ENCODE results near the gene URAD.
"Not testable (repeated sequence)": the region's sequence is repeated elsewhere in the genome, so short reads cannot be mapped to it uniquely, and the experiment has no call there.

URAD gene

DNA sequence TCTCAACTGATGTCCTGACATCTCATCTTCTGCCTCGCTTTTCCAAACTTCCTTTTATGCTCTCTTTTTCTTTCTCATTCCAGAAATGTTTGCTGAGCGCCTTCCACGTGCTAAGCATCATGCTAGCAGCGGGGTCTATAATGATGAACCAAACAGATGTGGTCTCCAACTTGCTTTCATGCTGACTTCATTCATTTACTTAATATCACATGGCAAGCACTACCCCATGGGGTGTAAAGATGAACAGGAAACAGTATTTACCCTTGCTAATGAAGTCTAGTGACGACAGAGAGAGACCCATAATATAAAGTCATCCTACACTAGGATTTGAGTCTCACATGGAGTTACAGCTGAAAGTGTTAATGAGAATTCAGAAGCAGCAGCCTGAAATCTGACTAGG lies 21.6 kb upstream of the URAD start:
- H3K27me3 ChIP-seq (ENCODE audit: insufficient read depth, low read length, poor library complexity, severe bottlenecking): no peaks in the 10 kb centered on the region

DNA sequence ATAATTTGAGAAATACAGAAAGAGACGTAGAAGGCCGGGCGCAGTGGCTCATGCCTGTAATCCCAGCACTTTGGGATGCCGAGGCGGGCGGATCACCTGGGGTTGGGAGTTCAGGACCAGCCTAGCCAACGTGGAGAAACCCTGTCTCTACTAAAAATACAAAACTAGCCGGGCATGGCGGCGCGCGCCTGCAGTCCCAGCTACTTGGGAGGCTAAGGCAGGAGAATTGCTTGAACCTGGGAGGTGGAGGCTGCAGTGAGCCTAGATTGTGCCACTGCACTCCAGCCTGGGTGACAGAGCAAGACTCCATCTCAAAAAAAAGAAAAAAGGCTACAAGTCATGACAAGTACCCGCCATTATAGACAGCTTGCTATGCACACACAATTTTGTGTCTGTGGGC lies 16.5 kb upstream of the URAD start:
- H3K4me3 ChIP-seq (ENCODE audit: low read length, poor library complexity, severe bottlenecking); H3F3A ChIP-seq (ENCODE audit: low read depth); H3K36me3 ChIP-seq (ENCODE audit: insufficient read depth, low read length); H3K9me3 ChIP-seq (ENCODE audit: insufficient read depth, low read depth, low read length); H3K9me2 ChIP-seq (replicated peaks; ENCODE audit: low read depth, low read length); H3K79me2 ChIP-seq (ENCODE audit: insufficient read depth, low read length); H3K27me3 ChIP-seq (ENCODE audit: insufficient read depth, low read length, poor library complexity, severe bottlenecking); H3K4me2 ChIP-seq (ENCODE audit: low read depth, low read length, poor library complexity, severe bottlenecking); H3K4me1 ChIP-seq (ENCODE audit: insufficient read depth, low read length, poor library complexity, severe bottlenecking); H2AFZ ChIP-seq (ENCODE audit: low read length); H3K9ac ChIP-seq (ENCODE audit: low read depth, low read length, poor library complexity, severe bottlenecking); H4K20me1 ChIP-seq (ENCODE audit: insufficient read depth, low read length, poor library complexity, severe bottlenecking): not testable (repeated sequence)

More for the DNA sequence above, 21.6 kb upstream of the URAD start:
- Histone ChIP-seq H3K9me2 (replicated peaks; ENCODE audit: low read depth, low read length) (no peaks in the 10 kb centered on the region), H4K20me1 (ENCODE audit: insufficient read depth, low read length, poor library complexity, severe bottlenecking) (no peaks in the 10 kb centered on the region), H3K36me3 (ENCODE audit: insufficient read depth, low read length) (no peaks in the 10 kb centered on the region), H3K79me2 (ENCODE audit: insufficient read depth, low read length) (no peaks in the 10 kb centered on the region), H3K9ac (ENCODE audit: low read depth, low read length, poor library complexity, severe bottlenecking) (no peak overlapping the region), H3F3A (ENCODE audit: low read depth) (no peaks in the 10 kb centered on the region), H3K9me3 (ENCODE audit: insufficient read depth, low read depth, low read length) (no peaks in the 10 kb centered on the region), H2AFZ (ENCODE audit: low read length) (no peak overlapping the region), H3K4me1 (ENCODE audit: insufficient read depth, low read length, poor library complexity, severe bottlenecking) (no peaks in the 10 kb centered on the region), H3K4me3 (ENCODE audit: low read length, poor library complexity, severe bottlenecking) (no peak overlapping the region), H3K4me2 (ENCODE audit: low read depth, low read length, poor library complexity, severe bottlenecking) (no peak overlapping the region)
- TF ChIP-seq EZH2phosphoT487 (IDR thresholded peaks at IDR 0.05; ENCODE audit: borderline replicate concordance): no peak
- TF ChIP-seq, protein P1, sequence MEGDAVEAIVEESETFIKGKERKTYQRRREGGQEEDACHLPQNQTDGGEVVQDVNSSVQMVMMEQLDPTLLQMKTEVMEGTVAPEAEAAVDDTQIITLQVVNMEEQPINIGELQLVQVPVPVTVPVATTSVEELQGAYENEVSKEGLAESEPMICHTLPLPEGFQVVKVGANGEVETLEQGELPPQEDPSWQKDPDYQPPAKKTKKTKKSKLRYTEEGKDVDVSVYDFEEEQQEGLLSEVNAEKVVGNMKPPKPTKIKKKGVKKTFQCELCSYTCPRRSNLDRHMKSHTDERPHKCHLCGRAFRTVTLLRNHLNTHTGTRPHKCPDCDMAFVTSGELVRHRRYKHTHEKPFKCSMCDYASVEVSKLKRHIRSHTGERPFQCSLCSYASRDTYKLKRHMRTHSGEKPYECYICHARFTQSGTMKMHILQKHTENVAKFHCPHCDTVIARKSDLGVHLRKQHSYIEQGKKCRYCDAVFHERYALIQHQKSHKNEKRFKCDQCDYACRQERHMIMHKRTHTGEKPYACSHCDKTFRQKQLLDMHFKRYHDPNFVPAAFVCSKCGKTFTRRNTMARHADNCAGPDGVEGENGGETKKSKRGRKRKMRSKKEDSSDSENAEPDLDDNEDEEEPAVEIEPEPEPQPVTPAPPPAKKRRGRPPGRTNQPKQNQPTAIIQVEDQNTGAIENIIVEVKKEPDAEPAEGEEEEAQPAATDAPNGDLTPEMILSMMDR (conservative IDR thresholded peaks at IDR 0.05; ENCODE audit: low read length): no peak

DNA sequence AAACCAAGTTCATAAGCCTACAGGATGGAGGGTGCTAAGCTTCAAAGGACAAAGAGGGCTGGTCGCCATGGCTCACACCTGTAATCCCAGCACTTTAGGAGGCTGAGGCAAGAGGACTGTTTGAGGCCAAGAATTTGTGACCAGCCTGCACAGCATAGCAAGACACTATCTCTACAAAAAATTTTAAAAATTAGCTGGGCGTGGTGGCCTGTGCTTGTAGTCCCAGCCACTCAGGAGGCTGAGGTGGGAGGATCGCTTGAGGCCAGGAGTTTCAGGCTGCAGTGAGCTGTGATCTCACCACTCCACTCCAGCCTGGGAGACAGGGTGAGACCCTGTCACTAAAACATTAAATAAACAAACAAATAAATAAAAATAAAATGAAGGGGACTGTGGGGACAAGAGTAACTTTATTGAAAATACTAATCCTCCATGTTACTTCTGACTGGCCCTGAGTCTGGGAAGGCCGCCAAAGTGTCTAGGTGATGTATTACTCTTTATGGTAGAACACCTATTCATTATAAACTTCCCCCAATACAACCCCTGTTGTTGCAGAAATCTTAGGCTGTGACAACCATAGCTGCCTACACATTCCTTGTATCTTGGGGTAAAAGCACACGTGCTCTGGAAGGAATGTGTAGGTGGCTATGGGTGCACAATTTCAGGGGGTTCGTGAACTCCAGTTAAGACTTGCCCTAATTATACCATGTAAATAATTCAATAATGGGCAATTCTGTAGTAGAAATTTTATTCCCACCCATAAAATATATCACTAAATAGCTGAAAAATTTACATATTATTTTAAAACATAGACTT lies 14.6 kb upstream of the URAD start:
- Histone ChIP-seq H3K4me2 (ENCODE audit: low read depth, low read length, poor library complexity, severe bottlenecking) (no peak overlapping the region), H4K20me1 (ENCODE audit: insufficient read depth, low read length, poor library complexity, severe bottlenecking) (no peaks in the 10 kb centered on the region), H3F3A (ENCODE audit: low read depth) (no peaks in the 10 kb centered on the region; the same call in 1 of the 2 replicates), H3K27me3 (ENCODE audit: insufficient read depth, low read length, poor library complexity, severe bottlenecking) (no peaks in the 10 kb centered on the region), H3K9me2 (replicated peaks; ENCODE audit: low read depth, low read length) (no peaks in the 10 kb centered on the region), H3K79me2 (ENCODE audit: insufficient read depth, low read length) (no peaks in the 10 kb centered on the region), H3K9me3 (ENCODE audit: insufficient read depth, low read depth, low read length) (no peaks in the 10 kb centered on the region), H2AFZ (ENCODE audit: low read length) (no peak overlapping the region), H3K36me3 (ENCODE audit: insufficient read depth, low read length) (no peaks in the 10 kb centered on the region), H3K4me1 (ENCODE audit: insufficient read depth, low read length, poor library complexity, severe bottlenecking) (no peaks in the 10 kb centered on the region), H3K4me3 (ENCODE audit: low read length, poor library complexity, severe bottlenecking) (no peak overlapping the region), H3K9ac (ENCODE audit: low read depth, low read length, poor library complexity, severe bottlenecking) (no peak overlapping the region)
- TF ChIP-seq, protein P1 (conservative IDR thresholded peaks at IDR 0.05; ENCODE audit: low read length): no peak
- TF ChIP-seq EZH2phosphoT487 (IDR thresholded peaks at IDR 0.05; ENCODE audit: borderline replicate concordance): no peak

Data from Loucy (cell line).